HG03575 (cell line): ENCODE data around the gene C16orf89.
"Not testable (repeated sequence)": the region's sequence is repeated elsewhere in the genome, so short reads cannot be mapped to it uniquely, and the experiment has no call there.

Experiments used
- ATAC-seq: cut with Tn5 transposase; IDR thresholded peaks from one replicate; pipeline ENCODE4 v1.9.1; 2021; ENCODE audit not compliant: unreplicated experiment, insufficient number of reproducible peaks, low FRiP score; ENCODE audit errors: extremely low read depth

Gene C16orf89, protein sequence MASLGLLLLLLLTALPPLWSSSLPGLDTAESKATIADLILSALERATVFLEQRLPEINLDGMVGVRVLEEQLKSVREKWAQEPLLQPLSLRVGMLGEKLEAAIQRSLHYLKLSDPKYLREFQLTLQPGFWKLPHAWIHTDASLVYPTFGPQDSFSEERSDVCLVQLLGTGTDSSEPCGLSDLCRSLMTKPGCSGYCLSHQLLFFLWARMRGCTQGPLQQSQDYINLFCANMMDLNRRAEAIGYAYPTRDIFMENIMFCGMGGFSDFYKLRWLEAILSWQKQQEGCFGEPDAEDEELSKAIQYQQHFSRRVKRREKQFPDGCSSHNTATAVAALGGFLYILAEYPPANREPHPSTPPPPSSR

GRCh38 chr16:5065813-5066212 is at the start of gene C16orf89:
TSS of gene C16orf89 (minus strand) at chr16:5065956. CDS start at chr16:5065908, 48 bp downstream.
- ATAC-seq, result no peak

DNA sequence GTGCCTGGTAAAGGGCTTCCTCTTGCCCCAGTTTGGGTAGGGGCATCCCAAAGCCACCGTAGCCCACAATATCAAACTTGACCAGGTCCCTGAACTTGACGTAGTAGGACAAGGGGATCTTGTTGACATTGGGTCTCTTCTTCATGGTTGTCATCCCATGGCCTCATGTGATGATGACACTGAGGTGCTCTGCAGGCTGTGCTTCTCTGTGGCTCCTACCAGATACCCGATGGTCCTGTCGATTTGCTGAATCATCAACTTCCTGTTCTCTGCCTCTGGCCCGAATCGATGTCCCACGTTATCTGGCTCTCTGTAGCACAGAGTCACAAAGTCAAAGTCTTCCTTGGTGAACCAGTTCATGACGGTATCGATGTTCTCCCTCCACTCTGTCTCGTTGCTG is 45.2 kb upstream of the C16orf89 start:
- ATAC-seq, result not testable (repeated sequence)

DNA sequence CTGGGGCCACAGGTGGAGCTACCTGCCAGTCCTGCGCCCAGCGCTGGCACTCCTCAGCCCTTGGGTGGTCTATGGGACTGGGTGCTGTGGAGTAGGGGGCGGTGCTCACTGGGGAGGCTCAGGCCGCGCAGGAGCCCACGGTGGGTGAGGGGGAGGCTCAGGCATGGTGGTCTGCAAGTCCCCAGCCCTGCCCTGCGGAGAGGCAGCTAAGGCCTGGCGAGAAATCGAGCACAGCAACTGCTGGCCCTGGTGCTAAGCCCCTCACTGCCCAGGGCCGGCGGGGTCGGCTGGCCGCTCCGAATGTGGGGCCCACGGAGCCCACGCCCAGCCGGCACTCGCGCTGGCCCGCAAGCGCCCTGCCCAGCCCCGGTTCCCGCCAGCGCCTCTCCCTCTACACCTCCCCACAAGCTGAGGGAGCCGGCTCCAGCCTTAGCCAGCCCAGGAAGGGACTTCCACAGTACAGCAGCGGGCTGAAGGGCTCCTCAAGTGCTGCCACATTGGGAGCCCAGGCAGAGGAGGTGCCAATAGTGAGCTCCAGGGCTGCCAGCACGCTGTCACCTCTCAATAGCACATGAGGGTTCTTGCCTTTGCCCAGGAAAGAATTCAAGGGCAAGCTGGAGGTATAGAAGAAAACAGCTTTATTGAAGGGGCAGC is 42.9 kb upstream of the C16orf89 start:
- no peak for ATAC-seq

GRCh38 chr16:5105039-5105438 is 39.3 kb upstream of the C16orf89 start:
- ATAC-seq, result not testable (repeated sequence)

DNA sequence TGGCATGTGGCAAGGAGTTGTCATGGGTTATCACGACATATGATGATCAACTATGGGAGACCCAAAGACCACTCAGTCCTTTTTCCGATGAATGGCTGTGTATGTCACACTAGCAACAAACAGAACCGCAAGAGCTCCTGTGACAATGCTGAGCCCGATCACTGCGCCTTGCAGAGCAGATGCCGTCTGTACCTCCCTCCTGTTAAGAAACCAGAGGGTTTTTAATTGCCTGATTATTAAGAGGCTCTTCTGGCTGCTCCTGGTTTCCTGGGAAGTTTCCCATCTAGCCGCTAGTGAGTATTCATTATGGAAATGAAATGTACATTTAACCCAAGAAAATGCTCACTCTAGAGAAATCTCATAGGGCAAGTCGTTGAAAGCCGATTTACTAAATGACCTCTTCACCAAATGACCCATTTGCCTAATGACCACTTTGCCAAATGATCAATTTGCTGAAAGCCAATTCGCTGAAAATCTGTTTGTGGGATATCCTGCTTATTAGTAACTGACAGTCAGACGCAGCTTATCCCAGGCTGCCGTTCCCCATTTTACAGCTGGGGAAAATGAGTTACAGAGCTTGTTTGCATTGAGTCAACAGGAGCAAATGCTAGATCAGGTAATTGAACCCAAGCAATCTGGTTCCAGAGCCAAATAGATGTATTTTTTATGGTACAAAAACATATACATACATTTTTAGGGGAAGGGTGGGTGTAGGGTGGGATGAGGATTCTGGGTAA is 37.7 kb upstream of the C16orf89 start:
- not testable (repeated sequence) for ATAC-seq

GRCh38 chr16:5099174-5099573 is 33.4 kb upstream of the C16orf89 start:
- not testable (repeated sequence) for ATAC-seq

- ATAC-seq, result peak; percentile 79
Measured at GRCh38 chr16:5098221-5099159, 32.7 kb upstream of the C16orf89 start.

GRCh38 chr16:5097470-5098220 is 31.9 kb upstream of the C16orf89 start, which contains the start of gene EEF2KMT:
TSS of gene EEF2KMT (minus strand) at chr16:5097795. CDS start at chr16:5097739, 56 bp downstream.
- ATAC-seq, result not testable (repeated sequence)

DNA sequence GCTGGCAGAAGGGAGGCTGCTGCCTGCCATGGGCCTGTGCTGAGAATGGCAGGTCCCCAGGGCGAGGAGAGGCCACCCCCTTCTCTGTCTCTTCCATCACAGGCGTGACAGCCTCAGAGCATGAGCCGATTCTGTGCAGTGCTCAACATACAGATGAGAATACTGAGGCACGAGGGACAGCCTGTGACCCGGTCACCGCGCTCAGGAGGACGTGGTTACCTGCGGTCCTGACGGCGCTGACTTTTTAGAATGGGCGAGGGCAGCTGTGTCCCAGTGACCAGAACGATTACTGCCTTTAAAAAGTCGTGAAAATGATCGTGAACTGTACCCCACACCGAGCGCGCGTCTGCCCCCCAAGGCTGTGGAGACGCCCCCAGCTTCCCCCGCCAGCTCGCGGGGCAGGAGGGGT is 31.3 kb upstream of the C16orf89 start:
- not testable (repeated sequence) for ATAC-seq

DNA sequence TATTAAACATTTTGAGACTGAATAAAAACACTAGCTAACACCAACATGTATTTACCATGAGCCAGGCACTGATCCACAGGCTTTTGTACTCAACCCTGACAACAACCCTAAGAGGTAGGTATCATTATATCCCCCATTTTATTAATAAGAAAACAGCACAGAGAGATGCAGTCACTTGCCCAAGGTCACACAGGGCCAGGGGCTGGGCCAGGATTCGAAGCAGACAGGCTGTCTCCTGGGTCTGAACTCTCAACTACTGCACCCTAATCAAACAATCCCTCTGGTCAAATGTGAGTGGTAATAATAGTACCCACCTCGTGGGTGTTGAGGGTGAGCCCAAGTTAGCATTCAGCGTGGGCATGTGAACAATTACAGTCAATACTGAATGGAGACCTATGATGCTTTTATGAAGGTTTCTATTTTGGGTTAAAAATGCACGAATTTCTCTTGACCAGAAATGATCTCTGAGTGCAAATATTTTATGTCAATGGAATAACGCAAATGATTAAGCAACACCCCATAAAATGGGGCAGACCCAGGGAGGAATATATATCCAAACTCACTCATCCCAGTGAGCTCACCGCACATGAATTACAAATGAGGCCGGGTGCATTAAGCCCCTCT is 30.8 kb upstream of the C16orf89 start:
- not testable (repeated sequence) for ATAC-seq

DNA sequence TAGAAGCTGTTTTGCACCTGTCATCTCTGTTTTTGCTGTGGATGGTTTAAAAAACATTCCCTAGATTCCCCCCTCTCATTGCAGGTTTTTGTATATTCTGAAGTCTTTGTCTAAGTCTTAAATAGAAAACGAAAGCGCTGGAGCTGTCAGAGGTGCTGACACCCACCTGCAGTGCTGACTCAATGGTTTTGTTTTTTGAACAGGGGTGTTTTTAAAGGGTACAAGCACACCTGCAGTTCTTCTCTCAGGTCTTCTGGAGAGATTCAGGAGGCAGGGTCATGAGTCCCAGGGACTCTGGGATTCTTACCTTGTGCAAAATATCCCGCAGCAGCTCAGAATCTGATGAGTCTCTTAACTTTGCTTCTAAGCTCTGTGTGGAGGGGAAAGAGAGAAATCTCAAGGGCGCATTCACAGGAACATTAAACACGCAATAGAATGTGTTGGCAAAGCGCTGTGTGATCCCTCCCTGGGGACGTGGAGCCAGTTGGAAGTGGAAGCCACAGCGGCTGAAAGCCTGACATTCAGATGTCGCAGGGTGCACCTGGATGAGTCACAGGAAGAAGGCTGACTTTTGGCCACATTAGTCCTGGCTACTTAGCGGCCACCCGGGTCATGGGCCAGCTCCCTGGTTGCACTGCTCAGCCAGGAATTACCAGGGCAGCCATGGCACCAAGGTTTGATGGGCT is 29.5 kb upstream of the C16orf89 start:
- ATAC-seq, result not testable (repeated sequence)

DNA sequence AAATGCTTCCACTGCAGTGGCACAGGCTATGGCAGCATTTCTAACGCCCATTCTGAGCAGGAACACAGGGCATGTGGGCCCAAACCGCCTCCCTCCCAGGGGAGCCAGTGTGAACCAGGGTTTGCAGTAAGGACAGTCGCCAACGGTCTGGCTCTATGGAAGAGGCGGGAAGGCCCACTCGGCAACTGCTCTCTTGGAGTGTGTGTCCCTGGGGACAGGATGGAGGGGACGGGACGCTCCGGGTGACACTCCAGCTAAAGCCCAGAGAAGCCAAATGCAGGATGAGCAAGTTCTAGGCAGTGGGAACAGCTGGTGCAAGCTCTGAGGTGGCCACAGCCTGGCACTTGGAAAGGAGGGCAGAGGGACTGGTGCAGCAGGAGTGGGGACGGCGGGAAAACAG is 28.0 kb upstream of the C16orf89 start:
- ATAC-seq, result not testable (repeated sequence)

DNA sequence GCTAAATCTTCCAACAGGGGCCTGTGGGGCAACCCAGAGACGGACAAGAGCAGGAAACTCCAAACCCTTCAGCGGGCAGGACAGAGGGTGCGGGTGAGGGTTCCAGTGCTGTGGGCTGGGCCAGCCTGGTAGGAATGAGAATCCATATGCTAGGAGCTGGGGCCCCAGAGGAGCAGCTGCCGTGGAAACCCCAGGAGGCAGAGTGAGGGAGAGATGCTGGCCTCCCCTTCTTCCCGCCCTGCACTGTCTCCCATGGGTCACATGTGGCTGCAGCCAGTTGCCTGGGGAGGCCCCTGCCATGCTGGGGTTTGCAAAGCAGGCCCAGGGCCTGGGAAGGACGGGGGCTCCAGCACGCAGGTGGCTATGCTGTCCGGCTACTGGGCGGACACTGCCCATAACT is 27.3 kb upstream of the C16orf89 start:
- ATAC-seq, result not testable (repeated sequence)

DNA sequence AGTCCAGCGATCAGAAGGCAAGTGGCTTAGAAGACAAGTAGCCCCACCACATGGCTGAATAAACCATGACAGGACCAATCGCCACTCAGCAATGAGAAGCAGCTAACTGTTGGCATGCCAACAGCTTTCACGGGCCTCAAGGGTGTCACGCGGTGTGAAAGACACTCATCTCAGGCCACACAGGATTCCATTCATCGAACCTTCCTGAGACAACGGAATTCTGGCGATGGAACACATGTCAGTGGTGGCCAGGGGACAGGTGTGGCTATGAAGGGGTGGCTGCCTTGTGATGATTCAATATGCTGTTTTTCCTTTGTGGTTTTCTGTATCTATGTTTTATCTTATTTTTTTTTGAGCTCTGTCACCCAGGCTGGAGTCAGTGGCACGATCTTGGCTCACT is 24.8 kb upstream of the C16orf89 start:
- ATAC-seq, result not testable (repeated sequence)

DNA sequence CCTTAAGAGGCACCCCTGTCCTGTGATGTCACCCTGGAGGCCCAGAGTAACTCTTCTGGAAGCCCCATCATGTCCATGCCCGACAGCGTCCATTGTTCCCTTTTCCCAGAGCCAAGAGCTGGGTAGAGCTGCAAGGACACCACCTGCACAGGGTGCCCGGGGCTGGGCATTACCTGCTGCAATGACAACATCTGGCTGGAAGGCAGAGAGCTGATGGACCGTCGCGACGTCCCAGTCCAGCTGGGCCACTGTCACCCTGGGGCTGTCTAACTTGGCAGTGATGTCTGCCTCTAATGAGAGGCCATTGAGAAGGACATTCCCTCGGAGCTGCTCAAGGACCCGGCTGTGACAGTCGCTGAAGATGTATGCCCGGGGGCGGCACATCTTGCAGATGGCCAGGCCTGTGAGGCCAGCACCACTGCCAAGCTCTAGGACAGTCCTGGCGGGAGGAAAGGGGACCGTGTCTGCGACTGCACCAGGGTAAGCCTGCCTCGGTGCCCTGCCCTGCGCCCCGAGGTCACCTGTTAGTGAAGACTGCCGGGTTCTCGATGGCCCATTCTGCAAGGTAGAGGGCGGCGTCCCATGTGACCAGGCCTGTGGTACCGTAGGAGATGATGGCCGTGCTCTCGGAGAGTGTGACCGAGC is 24.3 kb upstream of the C16orf89 start:
- not testable (repeated sequence) for ATAC-seq

GRCh38 chr16:5088936-5089335 is 23.2 kb upstream of the C16orf89 start:
- ATAC-seq, result not testable (repeated sequence)
